Measurements from ENCODE around the gene CTXND1. TPM values are rescaled to one million over a fixed set of nuclear protein-coding genes. Genes with fewer than 3 reads are reported as not detected.

CTXND1 gene
- total and polyA plus RNA-seq, 2 of the 13 experiments (the other 11 are each of a cell fraction or from before 2014, with no cell fraction given): 1.2 to 2.1 TPM

GRCh38 chr15:80201256-80202015 lies 50.6 kb downstream of the CTXND1 start:
- TF ChIP-seq NR2F1 (CRISPR knock-in tag; IDR thresholded peaks at IDR 0.05) (no peak), CEBPB (IDR thresholded peaks at IDR 0.05; ENCODE audit: borderline replicate concordance, low read depth, low read length) (peak; percentile 33; the same call in 1 of the 2 replicates), ZNF737 (CRISPR knock-in tag; IDR thresholded peaks at IDR 0.05; ENCODE audit: borderline replicate concordance) (no peak), NFRKB (IDR thresholded peaks at IDR 0.05) (no peak), AGO2 (optimal IDR thresholded peaks at IDR 0.05; ENCODE audit: low read depth, low read length) (peak; percentile 54), SRY (CRISPR knock-in tag; IDR thresholded peaks at IDR 0.05) (no peak)
- in situ Hi-C loops (cut with HindIII; ENCODE audit: extremely low pct_ligation_motif_present, low pct_unique_long_range_greater_than_20kb) (no loop called here), intact Hi-C loops (cut with micrococcal nuclease; ENCODE audit: unreplicated experiment) (no loop called here)
- no peak overlapping the region for H3K27ac ChIP-seq (ENCODE audit: extremely low read length, insufficient read depth, low read length)
- CTCF ChIA-PET (ENCODE audit: low intra/inter-chr PET ratio, low total read pairs): no interaction called here
- FAIRE-seq (no peak), DNase-seq (ENCODE audit: low spot score) (no peak), ATAC-seq (no peak)
- H3K9me3 ChIP-seq (ENCODE audit: low read length): no peaks in the 10 kb centered on the region
- H3K27me3 ChIP-seq (ENCODE audit: control insufficient read depth in 1 of 2, insufficient read depth in 2 of 2, low read length in 2 of 2): no peaks in the 10 kb centered on the region
- H4K20me1 ChIP-seq (ENCODE audit: insufficient read depth, low read length): no peaks in the 10 kb centered on the region
- H2AFZ ChIP-seq (ENCODE audit: low read length): no peak overlapping the region
- no peak overlapping the region for H3K4me3 ChIP-seq (replicated peaks in 1 of 3; ENCODE audit: insufficient read depth in 1 of 3, low read depth in 2 of 3, low read length in 3 of 3)
- no peaks in the 10 kb centered on the region for H3K79me2 ChIP-seq (ENCODE audit: insufficient read depth, low read length)
- WGBS (ENCODE audit: low lambda C conversion rate): 88% methylated on average over 14 of the region's 26 CpGs
- H3K4me2 ChIP-seq (ENCODE audit: low read depth, low read length): no peak overlapping the region
- POLR2A ChIA-PET: no interaction called here
- H3K36me3 ChIP-seq (replicated peaks in 1 of 2; ENCODE audit: control insufficient read depth in 1 of 2, insufficient read depth in 2 of 2, low read length in 2 of 2): no peaks in the 10 kb centered on the region
- no TSS peak for BruUV-seq (replicated peaks)
- H3K9ac ChIP-seq (ENCODE audit: insufficient read depth, low read depth, low read length): no peak overlapping the region
- peaks cover 12% of the 10 kb centered on the region for H3K4me1 ChIP-seq (ENCODE audit: insufficient read depth, low read length)

- POLR2A ChIA-PET: no interaction called here
- H3K9ac ChIP-seq (ENCODE audit: insufficient read depth, low read depth, low read length): no peak overlapping the region
- no peaks in the 10 kb centered on the region for H3K27me3 ChIP-seq (ENCODE audit: control insufficient read depth in 1 of 2, insufficient read depth in 2 of 2, low read length in 2 of 2)
- H3K9me3 ChIP-seq (ENCODE audit: low read length): no peaks in the 10 kb centered on the region
- TF ChIP-seq SMAD9 (CRISPR knock-in tag; IDR thresholded peaks at IDR 0.05): no peak
- no peak for TF ChIP-seq SSRP1 (CRISPR knock-in tag; IDR thresholded peaks at IDR 0.05)
- TF ChIP-seq ARID3A (IDR thresholded peaks at IDR 0.05; ENCODE audit: low read depth, low read length): no peak
- TF ChIP-seq MAFF (IDR thresholded peaks at IDR 0.05; ENCODE audit: low read depth, low read length): 0 out of 2 replicates have a peak, but pooled peaks have one; percentile 24
- peak; percentile 51 to 66; a peak in 3 of 4 replicates for TF ChIP-seq MAFK (conservative IDR thresholded peaks at IDR 0.05 in 1 of 2, IDR thresholded peaks at IDR 0.05 in 1 of 2; ENCODE audit: low read length in 2 of 2)
- no peak overlapping the region for H3K27ac ChIP-seq (ENCODE audit: extremely low read length, insufficient read depth, low read length)
- intact Hi-C loops (cut with micrococcal nuclease; ENCODE audit: unreplicated experiment) (no loop called here), in situ Hi-C loops (cut with HindIII; ENCODE audit: extremely low pct_ligation_motif_present, low pct_unique_long_range_greater_than_20kb) (no loop called here)
- no peak for FAIRE-seq
- no peaks in the 10 kb centered on the region for H3K79me2 ChIP-seq (ENCODE audit: insufficient read depth, low read length)
- no peak overlapping the region for H3K4me3 ChIP-seq (replicated peaks in 1 of 3; ENCODE audit: insufficient read depth in 1 of 3, low read depth in 2 of 3, low read length in 3 of 3)
- no peaks in the 10 kb centered on the region for H4K20me1 ChIP-seq (ENCODE audit: insufficient read depth, low read length)
- no peaks in the 10 kb centered on the region for H3K4me1 ChIP-seq (ENCODE audit: insufficient read depth, low read length)
- H2AFZ ChIP-seq (ENCODE audit: low read length): no peak overlapping the region
- no TSS peak for BruUV-seq (replicated peaks)
- CTCF ChIA-PET (ENCODE audit: low intra/inter-chr PET ratio, low total read pairs): no interaction called here
- no peak overlapping the region for H3K4me2 ChIP-seq (ENCODE audit: low read depth, low read length)
- ATAC-seq: no peak
- DNase-seq (ENCODE audit: low spot score): no peak
- no peaks in the 10 kb centered on the region for H3K36me3 ChIP-seq (replicated peaks in 1 of 2; ENCODE audit: control insufficient read depth in 1 of 2, insufficient read depth in 2 of 2, low read length in 2 of 2)
- 78% methylated on average over 3 of the region's 3 CpGs for WGBS (ENCODE audit: low lambda C conversion rate)
Observed at GRCh38 chr15:80199869-80200268, 52.1 kb downstream of the CTXND1 start.

Measured in HepG2 (cell line).